Prostate gland (tissue), 2 donors: ENCODE measurements around the gene RTN1. TPM values are rescaled to one million over a fixed set of nuclear protein-coding genes. Genes with fewer than 3 reads are reported as not detected.

ENCODE experiments used
- DNase-seq: peaks from one replicate; pipeline ENCODE4 v3.0.0-alpha.2; 2019; ENCODE audit warnings: low spot score
- H3K27ac ChIP-seq, 2 donors: fragments of 200-600 bp; sonication (generic); 2 replicates each; pipeline ENCODE4 v1.5.1; 2017 to 2019
- H3K27me3 ChIP-seq: fragments of 200-600 bp; sonication (generic); replicated peaks from 2 replicates; pipeline ENCODE4 v1.5.1; 2019; ENCODE audit not compliant: insufficient read depth
- H3K36me3 ChIP-seq, 2 donors: fragments of 200-600 bp; sonication (generic); 1 replicate in 1 of 2; 2 replicates in 1 of 2; pipeline versions ENCODE4 v1.5.1 to v1.8.1; 2017 to 2019
- H3K4me1 ChIP-seq: fragments of 200-600 bp; sonication (generic); replicated peaks from 2 replicates; pipeline ENCODE4 v1.5.1; 2019
- H3K4me3 ChIP-seq, 2 donors: fragments of 200-600 bp; sonication (generic); 2 replicates each; pipeline ENCODE4 v1.5.1; 2017 to 2019
- H3K9me3 ChIP-seq: fragments of 200-600 bp; sonication (generic); 2 replicates; pipeline ENCODE4 v1.5.1; 2017
- CTCF ChIP-seq, 4 experiments: fragments of 200-600 bp in 2 of 4; fragments of 450-650 bp in 2 of 4; sonication (generic) in 2 of 4; IDR thresholded peaks; 1 replicate in 3 of 4; 2 replicates in 1 of 4; pipeline ENCODE4 v1.5.1; 2016 to 2019; ENCODE audit warnings: antibody characterized with exemption in 4 of 4, mild to moderate bottlenecking in 2 of 4, moderate library complexity in 2 of 4
- POLR2A ChIP-seq: fragments of 450-650 bp; IDR thresholded peaks from one replicate; pipeline ENCODE4 v1.6.1; 2016; ENCODE audit warnings: antibody characterized with exemption, mild to moderate bottlenecking
- POLR2AphosphoS5 ChIP-seq: sonication (generic); formaldehyde crosslinking; IDR thresholded peaks from one replicate; pipeline ENCODE4 v1.6.1; 2017; ENCODE audit warnings: antibody characterized with exemption
- WGBS: methylation state at CpG from one replicate; pipeline ENCODE4 v1.1.5; 2018; 5-methylcytosine and 5-hydroxymethylcytosine counted together
- intact Hi-C: fragments of 100-400 bp; cut with DNase I; formaldehyde crosslinking; loops from one replicate; pipeline ENCODE4 v1.14.2; 2022
- total RNA-seq, 2 donors: library from RNA; depleted of rRNA; stranded (reverse); fragments of >200 nt; gene quantifications; one replicate each; pipeline ENCODE4 v1.1.0, GENCODE V29; 2016

RTN1 gene
- total RNA-seq, 2 donors from 2014 or later = 21.6 to 121 TPM

- H3K27me3 ChIP-seq = no peaks in the 10 kb centered on the region
- H3K4me3 ChIP-seq = no peak overlapping the region
- no peak for DNase-seq
- no peaks in the 10 kb centered on the region for H3K9me3 ChIP-seq
- no peaks in the 10 kb centered on the region for H3K4me1 ChIP-seq
- H3K27ac ChIP-seq = no peak overlapping the region
- intact Hi-C loops = no loop called here
- TF ChIP-seq CTCF (IDR thresholded peaks at IDR 0.05) = no peak
- TF ChIP-seq POLR2A = no peak
- TF ChIP-seq POLR2AphosphoS5 = no peak
- H3K36me3 ChIP-seq = no peaks in the 10 kb centered on the region
- WGBS = 29% methylated on average over 3 of the region's 3 CpGs
These were observed 142.3 kb downstream of the RTN1 start for GRCh38 chr14:59728304-59728703.

GRCh38 chr14:59727073-59727661 is 143.4 kb downstream of the RTN1 start:
- Histone ChIP-seq H3K27ac (no peak overlapping the region), H3K9me3 (no peaks in the 10 kb centered on the region), H3K36me3 (no peaks in the 10 kb centered on the region), H3K4me3 (no peak overlapping the region), H3K4me1 (no peaks in the 10 kb centered on the region), H3K27me3 (no peaks in the 10 kb centered on the region)
- intact Hi-C loops = no loop called here
- DNase-seq = no peak
- 96% methylated on average over 46 of the region's 53 CpGs for WGBS
- TF ChIP-seq POLR2A (no peak), POLR2AphosphoS5 (no peak), CTCF (IDR thresholded peaks at IDR 0.05) (no peak)

- Histone ChIP-seq H3K27me3 (no peaks in the 10 kb centered on the region), H3K27ac (no peak overlapping the region), H3K36me3 (no peaks in the 10 kb centered on the region), H3K4me1 (no peaks in the 10 kb centered on the region), H3K4me3 (no peak overlapping the region), H3K9me3 (no peaks in the 10 kb centered on the region)
- TF ChIP-seq CTCF (IDR thresholded peaks at IDR 0.05) (no peak), POLR2A (no peak), POLR2AphosphoS5 (no peak)
- whole genome bisulfite sequencing = 34% methylated on average over 2 of the region's 2 CpGs
- intact Hi-C loops = no loop called here
- no peak for DNase-seq
These were observed 159.5 kb downstream of the RTN1 start for GRCh38 chr14:59711080-59711479.

GRCh38 chr14:59707778-59708561 is 162.6 kb downstream of the RTN1 start:
- Histone ChIP-seq H3K9me3 (no peaks in the 10 kb centered on the region), H3K36me3 (no peaks in the 10 kb centered on the region), H3K27me3 (no peaks in the 10 kb centered on the region), H3K4me1 (no peaks in the 10 kb centered on the region), H3K4me3 (no peak overlapping the region), H3K27ac (no peak overlapping the region)
- intact Hi-C loops = no loop called here
- TF ChIP-seq CTCF (IDR thresholded peaks at IDR 0.05) (peak in 3 of 4 experiments; percentile 15 to 28 (median 22)), POLR2AphosphoS5 (no peak)
- no peak for DNase-seq
- WGBS = 26% methylated on average over 7 of the region's 7 CpGs

- DNase-seq = no peak
- H3K4me3 ChIP-seq = no peak overlapping the region
- intact Hi-C loops = no loop called here
- TF ChIP-seq POLR2A (no peak), POLR2AphosphoS5 (no peak), CTCF (IDR thresholded peaks at IDR 0.05) (no peak)
- H3K27me3 ChIP-seq = no peaks in the 10 kb centered on the region
- 79% methylated on average over 4 of the region's 4 CpGs for WGBS
- H3K36me3 ChIP-seq = no peaks in the 10 kb centered on the region
- H3K4me1 ChIP-seq = no peaks in the 10 kb centered on the region
- H3K27ac ChIP-seq = no peak overlapping the region
- H3K9me3 ChIP-seq = no peaks in the 10 kb centered on the region
These were observed 164.7 kb downstream of the RTN1 start for GRCh38 chr14:59705866-59706265.
